HG03097 (cell line): Measurements from ENCODE around the gene SMAP1.
A peak's percentile ranks its signal among the peaks of the same experiment; 100 is the strongest.
"Not testable (repeated sequence)": the region's sequence is repeated elsewhere in the genome, so short reads cannot be mapped to it uniquely, and the experiment has no call there.

Experiments used
- ATAC-seq: cut with Tn5 transposase; IDR thresholded peaks from one replicate; pipeline ENCODE4 v1.9.1; 2021; ENCODE audit not compliant: unreplicated experiment, low FRiP score

SMAP1 gene

GRCh38 chr6:70735513-70735912 is 67.8 kb downstream of the SMAP1 start:
- ATAC-seq = no peak

GRCh38 chr6:70738028-70738427 is 70.3 kb downstream of the SMAP1 start:
- ATAC-seq = no peak

- ATAC-seq = no peak
These were observed 71.9 kb downstream of the SMAP1 start for GRCh38 chr6:70739534-70739933.

- ATAC-seq = not testable (repeated sequence)
These were observed 73.1 kb downstream of the SMAP1 start for GRCh38 chr6:70740746-70741145.

GRCh38 chr6:70742462-70742861 is 74.8 kb downstream of the SMAP1 start:
- ATAC-seq = not testable (repeated sequence)

- no peak for ATAC-seq
These were observed 86.2 kb downstream of the SMAP1 start for GRCh38 chr6:70753870-70754380.

GRCh38 chr6:70758883-70759282 is 91.2 kb downstream of the SMAP1 start:
- no peak for ATAC-seq

- ATAC-seq = no peak
These were observed 96.2 kb downstream of the SMAP1 start for GRCh38 chr6:70763754-70764510.

GRCh38 chr6:70764706-70765105 is 97.0 kb downstream of the SMAP1 start:
- no peak for ATAC-seq

- not testable (repeated sequence) for ATAC-seq
These were observed 103.7 kb downstream of the SMAP1 start for GRCh38 chr6:70771351-70771750.

- no peak for ATAC-seq
These were observed 112.3 kb downstream of the SMAP1 start for GRCh38 chr6:70779934-70780333.

GRCh38 chr6:70790483-70791224 is 123.0 kb downstream of the SMAP1 start:
- no peak for ATAC-seq

- ATAC-seq = peak; percentile 87
These were observed 129.9 kb downstream of the SMAP1 start for GRCh38 chr6:70797625-70798024.

- ATAC-seq = no peak
These were observed 138.4 kb downstream of the SMAP1 start for GRCh38 chr6:70806086-70806485.

GRCh38 chr6:70811788-70812187 is 144.1 kb downstream of the SMAP1 start:
- ATAC-seq = no peak

GRCh38 chr6:70813885-70814284 is 146.2 kb downstream of the SMAP1 start:
- no peak for ATAC-seq

- no peak for ATAC-seq
These were observed 152.0 kb downstream of the SMAP1 start for GRCh38 chr6:70819646-70820045.

GRCh38 chr6:70820778-70821177 is 153.1 kb downstream of the SMAP1 start:
- ATAC-seq = no peak

GRCh38 chr6:70821751-70822150 is 154.1 kb downstream of the SMAP1 start:
- ATAC-seq = no peak

- no peak for ATAC-seq
These were observed 156.0 kb downstream of the SMAP1 start for GRCh38 chr6:70823651-70824050.

- no peak for ATAC-seq
These were observed 163.7 kb downstream of the SMAP1 start for GRCh38 chr6:70831427-70831826.

- ATAC-seq = no peak
These were observed 166.8 kb downstream of the SMAP1 start for GRCh38 chr6:70834520-70834919.
